SK-N-SH (cell line): ENCODE measurements around the gene AMACR. TPM values are rescaled to one million over a fixed set of nuclear protein-coding genes. Genes with fewer than 3 reads are reported as not detected.
"Not testable (repeated sequence)": the region's sequence is repeated elsewhere in the genome, so short reads cannot be mapped to it uniquely, and the experiment has no call there.

Experiments
- CTCF ChIA-PET: fragments of 300-600, 350-600 bp; formaldehyde crosslinking; extraction: SDS; loops from one replicate; lab custom pipeline; 2021; lab: Yijun Ruan, JAX
- POLR2A ChIA-PET: fragments of 350-600 bp; sonication (Branson Sonifier 250); formaldehyde crosslinking; extraction: SDS; loops from one replicate; lab custom pipeline; 2020; ENCODE audit warnings: antibody characterized with exemption, inconsistent platforms; lab: Yijun Ruan, JAX
- DNase-seq: peaks from one replicate; pipeline ENCODE4 v3.0.0; 2012
- H2AFZ ChIP-seq: fragments of 200-600 bp; sonication (generic); 2 replicates; pipeline ENCODE4 v1.8.1; 2016; ENCODE audit warnings: antibody characterized with exemption, mild to moderate bottlenecking, low read depth
- H3F3A ChIP-seq: fragments of 200-600 bp; sonication (generic); replicated peaks from 2 replicates; pipeline ENCODE3; 2016; ENCODE audit warnings: antibody characterized with exemption, mild to moderate bottlenecking; ENCODE audit not compliant: insufficient read depth
- H3K27ac ChIP-seq, 2 experiments: fragments of 200-500 bp in 1 of 2; fragments of 200-600 bp in 1 of 2; sonication (Bioruptor generic) in 1 of 2; sonication (generic), shearing (Covaris generic) in 1 of 2; 2 replicates each; pipeline versions ENCODE4 v1.5.1 to v1.6.1; 2014 to 2016; ENCODE audit warnings: low read depth in 2 of 2, inconsistent platforms in 1 of 2, low read length in 1 of 2, mild to moderate bottlenecking in 1 of 2, mixed read lengths in 1 of 2
- H3K27me3 ChIP-seq: fragments of 200-600 bp; sonication (generic), shearing (Covaris generic); 2 replicates; pipeline ENCODE4 v1.6.1; 2016; ENCODE audit warnings: mixed run types; ENCODE audit not compliant: insufficient read depth
- H3K36me3 ChIP-seq, 2 experiments: fragments of 200-500 bp in 1 of 2; fragments of 200-600 bp in 1 of 2; sonication (Bioruptor generic) in 1 of 2; sonication (generic) in 1 of 2; replicated peaks in 1 of 2; 2 replicates each; pipeline versions ENCODE3 to v1.5.1; 2014 to 2016; ENCODE audit warnings: low read length in 1 of 2, mild to moderate bottlenecking in 1 of 2; ENCODE audit not compliant: insufficient read depth in 2 of 2, control insufficient read depth in 1 of 2
- H3K4me1 ChIP-seq, 2 experiments: fragments of 200-500 bp in 1 of 2; fragments of 200-600 bp in 1 of 2; sonication (Bioruptor generic) in 1 of 2; sonication (generic), shearing (Covaris generic) in 1 of 2; 2 replicates each; pipeline versions ENCODE4 v1.5.1 to v1.6.1; 2014 to 2016; ENCODE audit warnings: low read depth in 1 of 2, low read length in 1 of 2, mixed run types in 1 of 2; ENCODE audit not compliant: insufficient read depth in 2 of 2, control insufficient read depth in 1 of 2
- H3K4me2 ChIP-seq: fragments of 200-600 bp; sonication (generic), shearing (Covaris generic); 2 replicates; pipeline ENCODE4 v1.6.1; 2017; ENCODE audit warnings: mixed run types
- H3K4me3 ChIP-seq, 2 experiments: fragments of 200-500 bp in 1 of 2; fragments of 200-600 bp in 1 of 2; sonication (Bioruptor generic) in 1 of 2; sonication (generic), shearing (Covaris generic) in 1 of 2; 2 replicates each; pipeline versions ENCODE4 v1.5.1 to v1.8.1; 2014 to 2016; ENCODE audit warnings: low read depth in 2 of 2, inconsistent platforms in 1 of 2, low read length in 1 of 2, mild to moderate bottlenecking in 1 of 2, mixed read lengths in 1 of 2, moderate library complexity in 1 of 2
- H3K79me2 ChIP-seq: fragments of 200-600 bp; sonication (generic); 2 replicates; pipeline ENCODE4 v1.8.1; 2017; ENCODE audit warnings: mild to moderate bottlenecking; ENCODE audit not compliant: insufficient read depth
- H3K9ac ChIP-seq: fragments of 200-600 bp; sonication (generic); 2 replicates; pipeline ENCODE4 v1.6.1; 2017; ENCODE audit warnings: mixed run types
- H3K9me2 ChIP-seq: fragments of 200-600 bp; sonication (generic); 2 replicates; pipeline ENCODE4 v1.6.1; 2017; ENCODE audit warnings: mixed run types
- H3K9me3 ChIP-seq: fragments of 200-600 bp; sonication (generic); 2 replicates; pipeline ENCODE4 v1.6.1; 2017; ENCODE audit warnings: mixed run types, mild to moderate bottlenecking, moderate library complexity
- H4K20me1 ChIP-seq: fragments of 200-600 bp; sonication (generic); 2 replicates; pipeline ENCODE4 v1.6.1; 2017; ENCODE audit warnings: mild to moderate bottlenecking, mixed run types; ENCODE audit not compliant: insufficient read depth
- ELF1 ChIP-seq: IDR thresholded peaks from 2 replicates; pipeline ENCODE4 v1.4.0; 2012
- EZH2phosphoT487 ChIP-seq: fragments of 200-600 bp; sonication (generic); IDR thresholded peaks from 2 replicates; pipeline ENCODE4 v1.6.1; 2017; ENCODE audit warnings: low read depth, mixed run types, mild to moderate bottlenecking, antibody characterized with exemption, moderate library complexity, borderline replicate concordance
- FOSL2 ChIP-seq: IDR thresholded peaks from 2 replicates; pipeline ENCODE4 v1.4.0; 2012; ENCODE audit warnings: low read depth, mild to moderate bottlenecking, moderate library complexity, borderline replicate concordance
- GATA2 ChIP-seq: sonication (generic); formaldehyde crosslinking; IDR thresholded peaks from 2 replicates; pipeline ENCODE4 v1.5.0; 2020; ENCODE audit warnings: mild to moderate bottlenecking, missing genetic modification reagents
- IRF3 ChIP-seq: fragments of 150-350 bp; IDR thresholded peaks from 2 replicates; pipeline ENCODE4 v1.6.1; 2016; ENCODE audit warnings: mild to moderate bottlenecking, low read depth, low read length
- NFIC ChIP-seq: IDR thresholded peaks from 2 replicates; pipeline ENCODE4 v1.4.0; 2012; ENCODE audit warnings: borderline replicate concordance
- NRF1 ChIP-seq: IDR thresholded peaks from 2 replicates; pipeline ENCODE4 v1.6.1; 2012; ENCODE audit warnings: low read depth, mild to moderate bottlenecking, low read length
- PBX3 ChIP-seq: IDR thresholded peaks from 2 replicates; pipeline ENCODE4; 2012
- RAD21 ChIP-seq: IDR thresholded peaks from 2 replicates; pipeline ENCODE4 v1.6.1; 2012; ENCODE audit warnings: mild to moderate bottlenecking, low read length
- RFX5 ChIP-seq: IDR thresholded peaks from 2 replicates; pipeline ENCODE4 v1.6.1; 2012; ENCODE audit warnings: mild to moderate bottlenecking, improper control_type of control experiment, low read length
- SIN3A ChIP-seq: IDR thresholded peaks from 2 replicates; pipeline ENCODE4 v1.6.1; 2012; ENCODE audit warnings: low read depth, mild to moderate bottlenecking, low read length, moderate library complexity, borderline replicate concordance
- SMC3 ChIP-seq: IDR thresholded peaks from 2 replicates; pipeline ENCODE4 v1.6.1; 2012; ENCODE audit warnings: low read depth, low read length, improper control_type of control experiment
- TCF12 ChIP-seq: IDR thresholded peaks from 2 replicates; pipeline ENCODE4 v1.4.0; 2012
- TEAD4 ChIP-seq: IDR thresholded peaks from 2 replicates; pipeline ENCODE4 v1.4.0; 2012; ENCODE audit warnings: mild to moderate bottlenecking, borderline replicate concordance; ENCODE audit not compliant: insufficient read depth
- USF1 ChIP-seq: IDR thresholded peaks from 2 replicates; pipeline ENCODE4 v1.4.0; 2012; ENCODE audit warnings: low read depth, borderline replicate concordance
- USF2 ChIP-seq: fragments of 150-350 bp; IDR thresholded peaks from 2 replicates; pipeline ENCODE4 v1.6.1; 2017; ENCODE audit warnings: antibody characterized with exemption, low read length, low read depth, borderline replicate concordance
- WGBS: methylation state at CpG from one replicate; pipeline ENCODE4 v1.1.6; 2017; ENCODE audit warnings: low lambda C conversion rate; 5-methylcytosine and 5-hydroxymethylcytosine counted together
- polyA plus RNA-seq, 3 experiments: library from polyadenylated mRNA; depleted of rRNA; stranded (reverse); fragments of >200 nt; gene quantifications; 2 replicates each; pipeline ENCODE4 v1.2.3, GENCODE V29; 2012

Gene AMACR
- polyA plus RNA-seq, 1 of the 3 experiments (the other 2 are of a cell fraction): 11.8 TPM

GRCh38 chr5:34011536-34011935, 3.7 kb upstream of the AMACR start (continued):
- no peak for TF ChIP-seq RFX5
- TF ChIP-seq FOSL2: no peak

GRCh38 chr5:34010146-34010545, 2.3 kb upstream of the AMACR start:
- H3K9ac ChIP-seq, H3K27me3 ChIP-seq, H3K36me3 ChIP-seq, H3K9me2 ChIP-seq, H4K20me1 ChIP-seq, POLR2A ChIA-PET, H3K9me3 ChIP-seq, DNase-seq, H3K4me3 ChIP-seq, H3K4me2 ChIP-seq, CTCF ChIA-PET, H2AFZ ChIP-seq: not testable (repeated sequence)
- Histone ChIP-seq H3K27ac (peak overlapping the region in 1 of 2 experiments; percentile 89; a peak in 1 of 4 replicates), H3K79me2 (peaks cover 14% of the 10 kb centered on the region), H3F3A (peaks cover 36% of the 10 kb centered on the region), H3K4me1 (peaks cover 8 to 11% of the 10 kb centered on the region in 2 experiments)
- 93% methylated on average over 2 of the region's 2 CpGs for WGBS

- Histone ChIP-seq H3K36me3 (peaks cover 4 to 10% of the 10 kb centered on the region in 2 experiments), H4K20me1 (no peaks in the 10 kb centered on the region), H3K4me1 (peaks cover 8 to 11% of the 10 kb centered on the region in 2 experiments), H3K9ac (no peak overlapping the region), H3K9me2 (no peaks in the 10 kb centered on the region), H3F3A (peaks cover 36% of the 10 kb centered on the region), H3K4me3 (no peak overlapping the region), H3K4me2 (no peak overlapping the region), H3K27me3 (no peaks in the 10 kb centered on the region), H3K9me3 (no peaks in the 10 kb centered on the region), H3K79me2 (peaks cover 14% of the 10 kb centered on the region), H3K27ac (peak overlapping the region in 1 of 2 experiments; percentile 89; a peak in 2 of 4 replicates), H2AFZ (0 out of 2 replicates have a peak overlapping the region, but pooled peaks have one; percentile 96)
- no peak for DNase-seq
- ChIA-PET POLR2A (no interaction called here), CTCF (interaction anchor here (1.6 kb wide), 1 partner anchor 7 kb away, joined by 3 read pairs; no protein-coding TSS in a partner anchor)
- WGBS: 54% methylated on average over 1 of the region's 1 CpG
- TF ChIP-seq TCF12 (peak; percentile 69), RAD21 (no peak), RFX5 (no peak), USF2 (no peak), IRF3 (no peak), FOSL2 (no peak; the same call in 1 of the 2 replicates), GATA2 (no peak), EZH2phosphoT487 (no peak), NRF1 (no peak), USF1 (no peak), ELF1 (no peak), TEAD4 (no peak), NFIC (peak; percentile 8; the same call in 1 of the 2 replicates), SMC3 (no peak), SIN3A (no peak), PBX3 (peak; percentile 30; the same call in 1 of the 2 replicates)
Observed at GRCh38 chr5:34009610-34010009, 1.8 kb upstream of the AMACR start.
